ENCODE data around the gene RNU2-1.
"Not testable (repeated sequence)": the region's sequence is repeated elsewhere in the genome, so short reads cannot be mapped to it uniquely, and the experiment has no call there.

The RNU2-1 gene

GRCh38 chr17:43233877-43234276, at the start of gene RNU2-1:
TSS of gene RNU2-1 (minus strand) at chr17:43233977.
- not testable (repeated sequence) for DNase-seq

- not testable (repeated sequence) for DNase-seq
These were observed 39.1 kb upstream of the RNU2-1 start for GRCh38 chr17:43272914-43273313.

- not testable (repeated sequence) for DNase-seq
These were observed 38.7 kb upstream of the RNU2-1 start for GRCh38 chr17:43272483-43272882.

- not testable (repeated sequence) for DNase-seq
These were observed 37.1 kb upstream of the RNU2-1 start for GRCh38 chr17:43270552-43271504.

- not testable (repeated sequence) for DNase-seq
These were observed 12.7 kb upstream of the RNU2-1 start for GRCh38 chr17:43246456-43246855.

DNA sequence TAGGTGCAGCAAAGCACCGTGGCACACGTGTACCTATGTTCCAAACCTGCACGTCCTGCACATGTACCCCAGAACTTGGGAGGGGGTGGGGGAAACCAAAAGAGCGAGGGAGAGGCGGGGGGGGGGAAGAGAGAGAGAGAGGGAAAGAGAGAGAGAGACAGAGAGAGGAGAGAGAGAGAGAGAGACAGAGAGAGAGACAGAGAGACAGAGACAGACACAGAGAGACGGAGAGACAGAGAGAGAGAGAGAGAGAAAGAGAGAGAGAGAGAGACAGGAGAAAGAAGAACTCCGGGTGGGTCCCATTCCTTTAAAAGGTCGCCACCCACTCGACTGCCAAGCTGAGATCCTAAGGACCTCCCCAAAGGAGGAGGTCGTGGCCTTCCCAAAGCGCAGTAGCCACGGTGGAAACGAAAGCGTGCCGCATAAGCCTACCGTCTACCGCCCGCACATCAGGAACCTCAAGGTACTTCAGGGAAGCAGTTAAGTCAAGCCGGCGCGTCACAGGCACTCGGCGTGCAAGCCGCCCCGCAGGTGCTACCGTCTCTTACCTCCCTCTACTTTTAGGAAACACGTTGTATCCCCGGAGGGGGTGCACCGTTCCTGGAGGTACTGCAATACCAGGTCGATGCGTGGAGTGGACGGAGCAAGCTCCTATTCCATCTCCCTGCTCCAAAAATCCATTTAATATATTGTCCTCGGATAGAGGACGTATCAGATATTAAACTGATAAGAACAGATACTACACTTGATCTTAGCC, 7.0 kb upstream of the RNU2-1 start:
- DNase-seq = not testable (repeated sequence)

DNA sequence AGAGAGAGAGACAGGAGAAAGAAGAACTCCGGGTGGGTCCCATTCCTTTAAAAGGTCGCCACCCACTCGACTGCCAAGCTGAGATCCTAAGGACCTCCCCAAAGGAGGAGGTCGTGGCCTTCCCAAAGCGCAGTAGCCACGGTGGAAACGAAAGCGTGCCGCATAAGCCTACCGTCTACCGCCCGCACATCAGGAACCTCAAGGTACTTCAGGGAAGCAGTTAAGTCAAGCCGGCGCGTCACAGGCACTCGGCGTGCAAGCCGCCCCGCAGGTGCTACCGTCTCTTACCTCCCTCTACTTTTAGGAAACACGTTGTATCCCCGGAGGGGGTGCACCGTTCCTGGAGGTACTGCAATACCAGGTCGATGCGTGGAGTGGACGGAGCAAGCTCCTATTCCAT, 5.8 kb upstream of the RNU2-1 start:
- not testable (repeated sequence) for DNase-seq

GRCh38 chr17:43233263-43233662, 514 bp downstream of the RNU2-1 start:
- DNase-seq = not testable (repeated sequence)

- not testable (repeated sequence) for DNase-seq
These were observed 1.6 kb downstream of the RNU2-1 start for GRCh38 chr17:43232021-43232699.

- DNase-seq = not testable (repeated sequence)
These were observed 2.4 kb downstream of the RNU2-1 start for GRCh38 chr17:43231205-43232020.

GRCh38 chr17:43228020-43228782, 5.6 kb downstream of the RNU2-1 start, which contains the start of gene CCDC200:
TSS of gene CCDC200 (minus strand) at chr17:43228623. CDS start at chr17:43228554, 69 bp downstream.
- DNase-seq = not testable (repeated sequence)

DNA sequence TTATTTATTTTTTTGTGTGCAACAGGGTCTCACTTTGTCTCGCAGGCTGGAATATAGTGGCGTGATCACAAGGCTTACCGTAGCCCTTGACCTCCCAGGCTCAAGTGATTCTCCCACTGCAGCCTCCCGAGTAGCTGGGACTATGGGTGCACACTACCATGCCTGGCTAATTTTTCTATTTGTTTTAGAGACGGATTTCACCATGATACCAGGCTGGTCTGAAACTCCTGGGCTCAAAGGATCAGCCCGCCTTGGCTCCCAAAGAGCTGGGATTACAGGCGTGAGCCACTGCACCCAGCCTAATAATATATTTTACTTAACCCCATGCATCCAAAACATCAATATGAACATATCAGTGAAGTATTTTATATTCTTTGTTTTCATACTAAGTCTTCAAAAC, 7.4 kb downstream of the RNU2-1 start:
- no peak for DNase-seq

GRCh38 chr17:43224146-43224705, 9.6 kb downstream of the RNU2-1 start:
- no peak for DNase-seq

- no peak for DNase-seq
These were observed 13.2 kb downstream of the RNU2-1 start for GRCh38 chr17:43220511-43221125.

GRCh38 chr17:43219746-43220380, 13.9 kb downstream of the RNU2-1 start:
- DNase-seq = no peak

GRCh38 chr17:43219001-43219400, 14.8 kb downstream of the RNU2-1 start:
- no peak for DNase-seq

DNA sequence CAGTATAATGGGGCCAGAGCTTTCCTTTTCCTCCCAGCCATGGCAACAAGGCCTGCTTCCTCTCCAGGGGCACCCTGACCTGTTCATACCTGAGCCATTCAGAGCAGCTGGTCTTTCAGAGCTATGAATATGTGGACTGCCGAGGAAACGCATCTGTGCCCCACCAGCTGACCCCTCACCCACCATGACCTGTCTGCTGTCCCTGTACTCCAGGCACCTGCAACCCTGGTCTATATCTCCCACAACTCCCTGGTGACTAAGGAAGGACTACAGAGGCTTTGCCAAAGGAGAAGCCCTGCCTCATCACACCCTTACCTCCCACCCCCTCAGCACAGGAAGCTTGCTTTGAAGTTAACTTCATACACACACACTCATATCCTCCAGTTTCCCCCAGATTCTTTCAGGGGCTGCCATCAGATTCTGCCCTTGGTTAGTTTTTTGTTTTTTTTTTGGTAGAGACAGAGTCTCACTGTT, 16.1 kb downstream of the RNU2-1 start:
- no peak for DNase-seq

GRCh38 chr17:43216762-43217613, 16.8 kb downstream of the RNU2-1 start:
- no peak for DNase-seq

DNA sequence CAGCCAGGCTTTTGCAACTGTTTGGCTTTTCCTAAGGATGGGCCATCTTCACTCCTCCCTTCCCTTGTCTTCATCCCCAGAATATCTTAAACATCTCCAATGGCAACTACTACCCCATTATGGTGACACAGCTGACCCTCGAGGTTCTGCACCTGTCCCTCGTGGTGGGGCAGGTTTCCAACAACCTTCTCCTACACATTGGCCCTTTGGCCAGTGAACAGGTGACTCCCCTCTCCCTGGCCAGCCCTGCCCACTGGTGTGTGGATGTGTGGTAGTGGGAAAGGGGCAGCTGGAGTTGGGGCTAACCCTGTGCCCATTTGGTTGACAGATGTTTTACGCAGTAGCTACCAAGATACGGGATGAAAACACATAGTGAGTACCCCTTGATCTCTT, 17.4 kb downstream of the RNU2-1 start:
- DNase-seq = no peak
